Natural killer cell (primary cell): ENCODE data around the gene PTPRN2. TPM values are rescaled to one million over a fixed set of nuclear protein-coding genes. Genes with fewer than 3 reads are reported as not detected.

Source experiments
- ATAC-seq, 3 donors: fragments of 150-1000 bp in 2 of 3; fragments of 200-7000 bp in 1 of 3; cut with Tn5 transposase; 1 replicate in 1 of 3; 2 replicates in 2 of 3; pipeline ENCODE4 v1.10.0; 2021; ENCODE audit warnings: mild to moderate bottlenecking in 2 of 3, moderate library complexity in 2 of 3
- DNase-seq, 2 donors: peaks; one replicate each; pipeline versions ENCODE4 v3.0.0 to v3.0.0-alpha.2; 2013 to 2021; ENCODE audit warnings: mixed read lengths in 1 of 2
- H3K27ac ChIP-seq: one replicate; pipeline ENCODE4 v1.5.1; 2013; ENCODE audit warnings: mild to moderate bottlenecking, low read length
- H3K27me3 ChIP-seq: one replicate; pipeline ENCODE4 v1.6.1; 2013; ENCODE audit warnings: low read length; ENCODE audit not compliant: control insufficient read depth, insufficient read depth
- H3K36me3 ChIP-seq: one replicate; pipeline ENCODE4 v1.6.1; 2013; ENCODE audit warnings: low read length; ENCODE audit not compliant: control insufficient read depth, insufficient read depth
- H3K4me1 ChIP-seq: one replicate; pipeline ENCODE4 v1.6.1; 2013; ENCODE audit warnings: low read length; ENCODE audit not compliant: control insufficient read depth, insufficient read depth
- H3K4me3 ChIP-seq: one replicate; pipeline ENCODE4 v1.5.1; 2013; ENCODE audit warnings: low read length
- H3K9me3 ChIP-seq: one replicate; pipeline ENCODE4 v1.6.1; 2013; ENCODE audit warnings: low read length; ENCODE audit not compliant: control insufficient read depth, insufficient read depth
- H3K27ac Mint-ChIP-seq, 2 donors: one replicate each; pipeline ENCODE4 v1.8.0; 2022; ENCODE audit warnings: mild to moderate bottlenecking in 2 of 2, mixed read lengths in 2 of 2, moderate library complexity in 1 of 2
- H3K27me3 Mint-ChIP-seq, 2 donors: one replicate each; pipeline ENCODE4 v1.8.0; 2022; ENCODE audit warnings: low read depth in 2 of 2, mixed read lengths in 2 of 2
- H3K36me3 Mint-ChIP-seq: one replicate; pipeline ENCODE4 v1.8.0; 2022; ENCODE audit warnings: mixed read lengths
- H3K4me1 Mint-ChIP-seq, 2 donors: one replicate each; pipeline ENCODE4 v1.8.0; 2022; ENCODE audit warnings: mixed read lengths in 2 of 2
- H3K4me3 Mint-ChIP-seq: one replicate; pipeline ENCODE4 v1.8.0; 2022; ENCODE audit warnings: mild to moderate bottlenecking, moderate library complexity, mixed read lengths
- H3K9me3 Mint-ChIP-seq, 2 donors: one replicate each; pipeline ENCODE4 v1.8.0; 2022; ENCODE audit warnings: mixed read lengths in 2 of 2
- WGBS: methylation state at CpG from one replicate; pipeline ENCODE4 v1.1.7; 2013; ENCODE audit warnings: missing lambda C conversion rate; ENCODE audit not compliant: insufficient coverage; 5-methylcytosine and 5-hydroxymethylcytosine counted together
- intact Hi-C: fragments of 100-400 bp; cut with micrococcal nuclease; formaldehyde crosslinking; loops from one replicate; pipeline ENCODE4 v1.14.2; 2022
- total RNA-seq, 4 donors: library from RNA; stranded (reverse); fragments of 120-200 nt in 1 of 4; gene quantifications; one replicate each; pipeline versions ENCODE4 v1.2.3 to v1.2.4, GENCODE V29; 2013 to 2022
- TF ChIP-seq, protein P1 (sequence below): fragments of 200-600 bp; IDR thresholded peaks from one replicate; pipeline ENCODE4 v1.8.0; 2022; ENCODE audit warnings: antibody characterized with exemption

Gene PTPRN2
- total RNA-seq, 3 donors from 2014 or later (not counting 1 experiment from before 2014, with no cell fraction given): 1.3 to 2.5 (median 1.9) TPM

DNA sequence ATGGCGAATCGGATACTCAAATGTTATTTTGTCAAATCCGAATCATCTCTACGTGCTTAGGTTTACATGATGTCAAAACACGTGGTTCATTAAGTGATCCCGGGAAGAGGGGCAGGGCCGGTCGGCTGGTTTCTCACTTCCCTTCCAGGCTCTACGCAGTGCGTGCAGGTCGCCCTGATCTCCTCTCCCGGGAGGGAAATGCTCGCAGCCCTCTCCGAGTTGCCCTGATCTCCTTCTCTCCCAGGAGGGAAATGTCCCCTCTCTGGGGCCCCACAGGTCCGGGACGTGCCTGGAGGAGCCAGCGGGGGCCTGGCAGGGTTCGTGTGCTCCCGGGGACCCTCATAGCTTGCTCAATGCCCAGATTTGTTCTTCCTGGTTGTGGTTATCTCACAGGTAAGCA lies 1048.1 kb downstream of the PTPRN2 start:
- no peak for DNase-seq
- Histone ChIP-seq H3K27ac (no peak overlapping the region), H3K4me3 (no peak overlapping the region), H3K36me3 (no peaks in the 10 kb centered on the region), H3K4me1 (no peaks in the 10 kb centered on the region), H3K9me3 (no peaks in the 10 kb centered on the region), H3K27me3 (no peaks in the 10 kb centered on the region)
- ATAC-seq: no peak
- H3K27ac Mint-ChIP-seq: no peak overlapping the region
- intact Hi-C loops: no loop called here
- H3K27me3 Mint-ChIP-seq: peaks cover 0 to 3% of the 10 kb centered on the region in 2 donors
- H3K36me3 Mint-ChIP-seq: no peaks in the 10 kb centered on the region
- no peaks in the 10 kb centered on the region for H3K9me3 Mint-ChIP-seq
- TF ChIP-seq, protein P1, sequence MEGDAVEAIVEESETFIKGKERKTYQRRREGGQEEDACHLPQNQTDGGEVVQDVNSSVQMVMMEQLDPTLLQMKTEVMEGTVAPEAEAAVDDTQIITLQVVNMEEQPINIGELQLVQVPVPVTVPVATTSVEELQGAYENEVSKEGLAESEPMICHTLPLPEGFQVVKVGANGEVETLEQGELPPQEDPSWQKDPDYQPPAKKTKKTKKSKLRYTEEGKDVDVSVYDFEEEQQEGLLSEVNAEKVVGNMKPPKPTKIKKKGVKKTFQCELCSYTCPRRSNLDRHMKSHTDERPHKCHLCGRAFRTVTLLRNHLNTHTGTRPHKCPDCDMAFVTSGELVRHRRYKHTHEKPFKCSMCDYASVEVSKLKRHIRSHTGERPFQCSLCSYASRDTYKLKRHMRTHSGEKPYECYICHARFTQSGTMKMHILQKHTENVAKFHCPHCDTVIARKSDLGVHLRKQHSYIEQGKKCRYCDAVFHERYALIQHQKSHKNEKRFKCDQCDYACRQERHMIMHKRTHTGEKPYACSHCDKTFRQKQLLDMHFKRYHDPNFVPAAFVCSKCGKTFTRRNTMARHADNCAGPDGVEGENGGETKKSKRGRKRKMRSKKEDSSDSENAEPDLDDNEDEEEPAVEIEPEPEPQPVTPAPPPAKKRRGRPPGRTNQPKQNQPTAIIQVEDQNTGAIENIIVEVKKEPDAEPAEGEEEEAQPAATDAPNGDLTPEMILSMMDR: no peak
- WGBS: 92% methylated on average over 19 of the region's 19 CpGs
- H3K4me1 Mint-ChIP-seq: peaks cover 0 to 10% of the 10 kb centered on the region in 2 donors
- no peak overlapping the region for H3K4me3 Mint-ChIP-seq

- H3K36me3 Mint-ChIP-seq: no peaks in the 10 kb centered on the region
- intact Hi-C loops: no loop called here
- ATAC-seq (no peak), DNase-seq (no peak)
- WGBS: 92% methylated on average over 8 of the region's 10 CpGs
- peaks cover 0 to 2% of the 10 kb centered on the region in 2 donors for H3K4me1 Mint-ChIP-seq
- Histone ChIP-seq H3K36me3 (no peaks in the 10 kb centered on the region), H3K9me3 (no peaks in the 10 kb centered on the region), H3K27me3 (no peaks in the 10 kb centered on the region), H3K27ac (no peak overlapping the region), H3K4me1 (no peaks in the 10 kb centered on the region), H3K4me3 (no peak overlapping the region)
- H3K27ac Mint-ChIP-seq: no peak overlapping the region
- H3K27me3 Mint-ChIP-seq: peaks cover 0 to 5% of the 10 kb centered on the region in 2 donors
- no peaks in the 10 kb centered on the region for H3K9me3 Mint-ChIP-seq
- TF ChIP-seq, protein P1: no peak
- H3K4me3 Mint-ChIP-seq: no peak overlapping the region
These were observed 1048.9 kb downstream of the PTPRN2 start for GRCh38 chr7:157538735-157539134.

DNA sequence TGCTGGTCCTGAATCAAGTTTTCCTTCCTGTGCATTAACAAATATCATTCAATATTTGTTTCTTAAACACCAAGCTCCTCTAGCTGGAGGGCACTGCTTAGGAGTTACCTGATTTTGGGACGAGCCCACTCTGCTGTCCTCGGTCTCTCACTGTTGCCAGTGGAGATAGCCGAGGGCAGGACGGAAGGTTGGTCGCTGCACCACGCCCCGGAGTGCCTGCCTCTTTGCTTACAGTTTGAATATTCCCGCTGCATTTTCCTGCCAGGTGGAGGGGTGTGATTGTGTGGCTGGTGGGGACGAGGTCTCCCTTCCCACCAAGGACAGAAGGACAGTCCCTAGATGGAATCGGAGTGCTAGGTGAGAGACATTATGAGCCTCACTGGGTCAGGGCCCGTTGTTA lies 1049.3 kb downstream of the PTPRN2 start:
- Histone ChIP-seq H3K27ac (no peak overlapping the region), H3K4me3 (no peak overlapping the region), H3K4me1 (no peaks in the 10 kb centered on the region), H3K9me3 (no peaks in the 10 kb centered on the region), H3K27me3 (no peaks in the 10 kb centered on the region), H3K36me3 (no peaks in the 10 kb centered on the region)
- intact Hi-C loops: no loop called here
- TF ChIP-seq, protein P1: no peak
- Mint-ChIP-seq H3K36me3 (no peaks in the 10 kb centered on the region), H3K4me1 (no peaks in the 10 kb centered on the region), H3K4me3 (no peak overlapping the region), H3K27ac (no peak overlapping the region), H3K27me3 (peaks cover 0 to 9% of the 10 kb centered on the region in 2 donors), H3K9me3 (peaks cover 0 to under 1% of the 10 kb centered on the region in 2 donors)
- 90% methylated on average over 11 of the region's 11 CpGs for WGBS
- ATAC-seq: no peak
- DNase-seq: no peak

DNA sequence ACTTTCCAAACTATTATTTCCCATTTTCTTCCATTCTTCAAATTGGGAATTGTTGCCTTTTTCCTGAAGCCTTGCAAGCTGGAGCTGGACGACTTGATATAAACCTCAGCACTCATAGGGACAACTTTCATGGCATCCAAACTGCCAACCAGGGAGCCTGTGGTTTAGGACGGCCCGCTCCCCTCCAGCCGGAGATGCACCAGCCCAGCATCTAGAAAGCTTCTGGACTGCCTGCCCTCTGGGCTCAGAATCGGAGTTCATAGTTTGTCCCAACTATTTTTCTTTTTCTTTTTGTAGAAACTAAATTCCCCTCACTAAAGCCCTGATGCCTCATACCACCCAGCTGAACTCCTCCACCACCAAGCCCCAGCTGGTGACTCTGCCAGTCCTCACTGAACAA lies 1050.6 kb downstream of the PTPRN2 start:
- WGBS: 97% methylated on average over 5 of the region's 5 CpGs
- Histone ChIP-seq H3K36me3 (no peaks in the 10 kb centered on the region), H3K27ac (no peak overlapping the region), H3K9me3 (no peaks in the 10 kb centered on the region), H3K27me3 (no peaks in the 10 kb centered on the region), H3K4me3 (no peak overlapping the region), H3K4me1 (no peaks in the 10 kb centered on the region)
- DNase-seq (no peak), ATAC-seq (no peak)
- TF ChIP-seq, protein P1: no peak
- Mint-ChIP-seq H3K4me1 (no peaks in the 10 kb centered on the region), H3K9me3 (peaks cover 2 to 8% of the 10 kb centered on the region in 2 donors), H3K4me3 (no peak overlapping the region), H3K27ac (no peak overlapping the region), H3K27me3 (peaks cover 0 to 10% of the 10 kb centered on the region in 2 donors), H3K36me3 (peaks cover 6% of the 10 kb centered on the region)
- intact Hi-C loops: no loop called here
